Liver (tissue), 9 donors: ENCODE results near the gene ANKRD17. TPM values are rescaled to one million over a fixed set of nuclear protein-coding genes. Genes with fewer than 3 reads are reported as not detected.

Experiments
- DNase-seq: peaks from one replicate; pipeline ENCODE4 v3.0.0-alpha.2; 2017; ENCODE audit warnings: low spot score
- H3K27ac ChIP-seq, 2 donors: one replicate each; pipeline ENCODE4 v1.7.0; 2013; ENCODE audit warnings: inconsistent platforms in 2 of 2, low read length in 2 of 2, control low read depth in 1 of 2, low read depth in 1 of 2, mild to moderate bottlenecking in 1 of 2
- H3K27me3 ChIP-seq, 4 donors: one replicate each; pipeline versions ENCODE4 v1.6.1 to v1.7.0; 2013; ENCODE audit warnings: low read length in 3 of 4, inconsistent platforms in 1 of 4, mild to moderate bottlenecking in 1 of 4, moderate library complexity in 1 of 4; ENCODE audit not compliant: control insufficient read depth in 4 of 4, insufficient read depth in 4 of 4
- H3K36me3 ChIP-seq, 4 donors: one replicate each; pipeline versions ENCODE4 v1.6.1 to v1.7.0; 2013; ENCODE audit warnings: low read length in 3 of 4, mild to moderate bottlenecking in 3 of 4, low read depth in 1 of 4, moderate library complexity in 1 of 4; ENCODE audit not compliant: control insufficient read depth in 4 of 4, insufficient read depth in 3 of 4
- H3K4me1 ChIP-seq, 4 donors: one replicate each; pipeline versions ENCODE4 v1.6.1 to v1.7.0; 2013; ENCODE audit warnings: low read length in 3 of 4, mild to moderate bottlenecking in 3 of 4, moderate library complexity in 1 of 4; ENCODE audit not compliant: control insufficient read depth in 4 of 4, insufficient read depth in 4 of 4
- H3K4me3 ChIP-seq, 3 donors: one replicate each; pipeline versions ENCODE4 v1.6.1 to v1.7.0; 2013; ENCODE audit warnings: low read length in 3 of 3, control low read depth in 1 of 3, low read depth in 1 of 3, mild to moderate bottlenecking in 1 of 3
- H3K9ac ChIP-seq, 2 donors: one replicate each; pipeline ENCODE4 v1.7.0; 2013; ENCODE audit warnings: low read length in 2 of 2, mild to moderate bottlenecking in 2 of 2, moderate library complexity in 2 of 2, control low read depth in 1 of 2, low read depth in 1 of 2
- H3K9me3 ChIP-seq, 4 donors: one replicate each; pipeline versions ENCODE4 v1.6.1 to v1.7.0; 2013; ENCODE audit warnings: low read length in 3 of 4; ENCODE audit not compliant: control insufficient read depth in 4 of 4
- CTCF ChIP-seq: fragments of 150-350 bp; IDR thresholded peaks from 2 replicates; pipeline ENCODE4 v1.5.1; 2017; ENCODE audit warnings: improper control_type of control experiment, low read depth, low read length; ENCODE audit not compliant: missing input control
- EGR1 ChIP-seq, 2 donors: IDR thresholded peaks; 2 replicates each; pipeline ENCODE4 v1.6.1; 2016 to 2018; ENCODE audit warnings: antibody characterized with exemption in 2 of 2, low read depth in 2 of 2
- FOXA1 ChIP-seq: IDR thresholded peaks from 2 replicates; pipeline ENCODE4 v1.6.1; 2016; ENCODE audit warnings: antibody characterized with exemption
- FOXA2 ChIP-seq: IDR thresholded peaks from 2 replicates; pipeline ENCODE4 v1.6.1; 2016; ENCODE audit warnings: antibody characterized with exemption
- GABPA ChIP-seq, 2 donors: IDR thresholded peaks in 1 of 2; conservative IDR thresholded peaks in 1 of 2; 2 replicates each; pipeline ENCODE4 v1.6.1; 2016; ENCODE audit warnings: antibody characterized with exemption in 2 of 2, mild to moderate bottlenecking in 1 of 2, moderate library complexity in 1 of 2
- HNF4A ChIP-seq, 2 donors: conservative IDR thresholded peaks; 2 replicates each; pipeline ENCODE4 v1.6.1; 2016; ENCODE audit warnings: antibody characterized with exemption in 2 of 2, mild to moderate bottlenecking in 2 of 2
- HNF4G ChIP-seq: IDR thresholded peaks from 2 replicates; pipeline ENCODE4 v1.6.1; 2016; ENCODE audit warnings: antibody characterized with exemption
- JUND ChIP-seq, 2 donors: IDR thresholded peaks; 2 replicates each; pipeline ENCODE4 v1.6.1; 2016; ENCODE audit warnings: antibody characterized with exemption in 2 of 2
- MAX ChIP-seq: IDR thresholded peaks from 2 replicates; pipeline ENCODE4 v1.6.1; 2016; ENCODE audit warnings: antibody characterized with exemption
- RAD21 ChIP-seq, 2 donors: IDR thresholded peaks; 2 replicates each; pipeline ENCODE4 v1.6.1; 2016; ENCODE audit warnings: antibody characterized with exemption in 2 of 2, mild to moderate bottlenecking in 2 of 2
- REST ChIP-seq: IDR thresholded peaks from 2 replicates; pipeline ENCODE4 v1.6.1; 2016; ENCODE audit warnings: antibody characterized with exemption, mild to moderate bottlenecking
- RXRA ChIP-seq, 2 donors: IDR thresholded peaks; 2 replicates each; pipeline ENCODE4 v1.6.1; 2017 to 2018; ENCODE audit warnings: antibody characterized with exemption in 2 of 2, mild to moderate bottlenecking in 1 of 2
- SP1 ChIP-seq: IDR thresholded peaks from 2 replicates; pipeline ENCODE4 v1.6.1; 2018; ENCODE audit warnings: antibody characterized with exemption, mild to moderate bottlenecking
- TAF1 ChIP-seq: conservative IDR thresholded peaks from 2 replicates; pipeline ENCODE4 v1.6.1; 2016; ENCODE audit warnings: antibody characterized with exemption, mild to moderate bottlenecking
- YY1 ChIP-seq: IDR thresholded peaks from 2 replicates; pipeline ENCODE4 v1.6.1; 2016; ENCODE audit warnings: antibody characterized with exemption, mild to moderate bottlenecking
- WGBS: extraction: QIAGEN DNeasy Blood & Tissue Kit; methylation state at CpG from one replicate; pipeline ENCODE4 v1.1.7; 2013; 5-methylcytosine and 5-hydroxymethylcytosine counted together
- polyA plus RNA-seq, 2 donors: library from polyadenylated mRNA; stranded (reverse) in 1 of 2; unstranded in 1 of 2; fragments of 200-250 nt in 1 of 2; fragments of >200 nt in 1 of 2; fragmentation: Nextera tagmentation in 1 of 2; extraction: Ambion mirVana in 1 of 2; gene quantifications; one replicate each; pipeline versions ENCODE4 v1.2.1 to v1.2.3, GENCODE V29; 2013 to 2015
- total RNA-seq, 2 donors: library from RNA; depleted of rRNA; stranded (reverse); fragments of >200 nt; gene quantifications; one replicate each; pipeline ENCODE4 v1.2.3, GENCODE V29; 2014
- TF ChIP-seq, protein P1 (sequence below): IDR thresholded peaks from 2 replicates; pipeline ENCODE4 v1.6.1; 2016; ENCODE audit warnings: antibody characterized with exemption
- TF ChIP-seq, protein P2 (sequence below): IDR thresholded peaks from 2 replicates; pipeline ENCODE4 v1.6.1; 2016; ENCODE audit warnings: antibody characterized with exemption
- donor health status: healthy.
- donor health status: healthy.
- donor health status: healthy.
- donor health status: healthy.
- donor health status: healthy.

ANKRD17 gene
- total and polyA plus RNA-seq, 4 donors = 11.6 to 38.5 (median 19.7) TPM

GRCh38 chr4:73221734-73222133 is 36.9 kb downstream of the ANKRD17 start:
- Histone ChIP-seq H3K4me3 (no peak overlapping the region), H3K36me3 (no peaks in the 10 kb centered on the region), H3K9me3 (no peaks in the 10 kb centered on the region), H3K27ac (no peak overlapping the region), H3K4me1 (peaks cover 0 to 12% (median 6%) of the 10 kb centered on the region in 4 donors), H3K9ac (no peak overlapping the region), H3K27me3 (no peaks in the 10 kb centered on the region)
- WGBS = 91% methylated on average over 2 of the region's 2 CpGs
- TF ChIP-seq FOXA1 = no peak
- TF ChIP-seq HNF4G = no peak
- no peak for TF ChIP-seq CTCF
- no peak for TF ChIP-seq EGR1 (IDR thresholded peaks at IDR 0.05; ENCODE audit: low read depth in 2 of 2)
- TF ChIP-seq FOXA2 = no peak
- TF ChIP-seq HNF4A (conservative IDR thresholded peaks at IDR 0.05) = no peak
- TF ChIP-seq, protein P1, sequence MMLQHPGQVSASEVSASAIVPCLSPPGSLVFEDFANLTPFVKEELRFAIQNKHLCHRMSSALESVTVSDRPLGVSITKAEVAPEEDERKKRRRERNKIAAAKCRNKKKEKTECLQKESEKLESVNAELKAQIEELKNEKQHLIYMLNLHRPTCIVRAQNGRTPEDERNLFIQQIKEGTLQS = no peak
- no peak for TF ChIP-seq MAX
- DNase-seq = no peak

- H3K9ac ChIP-seq = no peak overlapping the region
- H3K36me3 ChIP-seq = no peaks in the 10 kb centered on the region
- H3K27me3 ChIP-seq = no peaks in the 10 kb centered on the region
- TF ChIP-seq SP1 (no peak), EGR1 (IDR thresholded peaks at IDR 0.05; ENCODE audit: low read depth in 2 of 2) (no peak), CTCF (no peak), RXRA (IDR thresholded peaks at IDR 0.05) (no peak), TAF1 (no peak), YY1 (no peak), HNF4G (no peak), RAD21 (IDR thresholded peaks at IDR 0.05) (no peak), FOXA1 (no peak), JUND (IDR thresholded peaks at IDR 0.05) (no peak), REST (no peak), GABPA (IDR thresholded peaks at IDR 0.05 in 1 of 2, conservative IDR thresholded peaks at IDR 0.05 in 1 of 2) (no peak), MAX (no peak)
- TF ChIP-seq, protein P2, sequence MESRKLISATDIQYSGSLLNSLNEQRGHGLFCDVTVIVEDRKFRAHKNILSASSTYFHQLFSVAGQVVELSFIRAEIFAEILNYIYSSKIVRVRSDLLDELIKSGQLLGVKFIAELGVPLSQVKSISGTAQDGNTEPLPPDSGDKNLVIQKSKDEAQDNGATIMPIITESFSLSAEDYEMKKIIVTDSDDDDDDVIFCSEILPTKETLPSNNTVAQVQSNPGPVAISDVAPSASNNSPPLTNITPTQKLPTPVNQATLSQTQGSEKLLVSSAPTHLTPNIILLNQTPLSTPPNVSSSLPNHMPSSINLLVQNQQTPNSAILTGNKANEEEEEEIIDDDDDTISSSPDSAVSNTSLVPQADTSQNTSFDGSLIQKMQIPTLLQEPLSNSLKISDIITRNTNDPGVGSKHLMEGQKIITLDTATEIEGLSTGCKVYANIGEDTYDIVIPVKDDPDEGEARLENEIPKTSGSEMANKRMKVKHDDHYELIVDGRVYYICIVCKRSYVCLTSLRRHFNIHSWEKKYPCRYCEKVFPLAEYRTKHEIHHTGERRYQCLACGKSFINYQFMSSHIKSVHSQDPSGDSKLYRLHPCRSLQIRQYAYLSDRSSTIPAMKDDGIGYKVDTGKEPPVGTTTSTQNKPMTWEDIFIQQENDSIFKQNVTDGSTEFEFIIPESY = no peak
- TF ChIP-seq, protein P1 = no peak
- H3K4me3 ChIP-seq = no peak overlapping the region
- no peaks in the 10 kb centered on the region for H3K9me3 ChIP-seq
- H3K27ac ChIP-seq = no peak overlapping the region
- DNase-seq = no peak
- H3K4me1 ChIP-seq = peaks cover under 1 to 12% (median 6%) of the 10 kb centered on the region in 4 donors
Measured at GRCh38 chr4:73220815-73221214, 37.8 kb downstream of the ANKRD17 start.
